ENCODE results near the gene EVL. TPM values are rescaled to one million over a fixed set of nuclear protein-coding genes. Genes with fewer than 3 reads are reported as not detected.

The EVL gene
- total RNA-seq, 1 donor from 2014 or later: 159 TPM

- Mint-ChIP-seq H3K4me3 (no peak overlapping the region), H3K27me3 (no peaks in the 10 kb centered on the region), H3K9me3 (no peaks in the 10 kb centered on the region), H3K27ac (no peak overlapping the region), H3K4me1 (ENCODE audit: unreplicated experiment) (no peaks in the 10 kb centered on the region), H3K36me3 (peaks cover 25% of the 10 kb centered on the region)
- TF ChIP-seq CTCF (conservative IDR thresholded peaks at IDR 0.05): no peak
- DNase-seq (ENCODE audit: extremely low spot score, unreplicated experiment): no peak
Measured at GRCh38 chr14:100098171-100098570, 32.9 kb downstream of the EVL start.

GRCh38 chr14:100100032-100100703, 34.9 kb downstream of the EVL start:
- H3K4me3 Mint-ChIP-seq: no peak overlapping the region
- peaks cover 28% of the 10 kb centered on the region for H3K36me3 Mint-ChIP-seq
- peaks cover 12% of the 10 kb centered on the region for H3K4me1 Mint-ChIP-seq (ENCODE audit: unreplicated experiment)
- H3K27ac Mint-ChIP-seq: no peak overlapping the region
- no peak for TF ChIP-seq CTCF (conservative IDR thresholded peaks at IDR 0.05)
- no peak for DNase-seq (ENCODE audit: extremely low spot score, unreplicated experiment)
- H3K9me3 Mint-ChIP-seq: no peaks in the 10 kb centered on the region
- no peaks in the 10 kb centered on the region for H3K27me3 Mint-ChIP-seq

- no peak for TF ChIP-seq CTCF (conservative IDR thresholded peaks at IDR 0.05)
- no peaks in the 10 kb centered on the region for H3K9me3 Mint-ChIP-seq
- H3K27me3 Mint-ChIP-seq: no peaks in the 10 kb centered on the region
- H3K4me3 Mint-ChIP-seq: no peak overlapping the region
- peaks cover 12% of the 10 kb centered on the region for H3K4me1 Mint-ChIP-seq (ENCODE audit: unreplicated experiment)
- peaks cover 29% of the 10 kb centered on the region for H3K36me3 Mint-ChIP-seq
- no peak overlapping the region for H3K27ac Mint-ChIP-seq
- DNase-seq (ENCODE audit: extremely low spot score, unreplicated experiment): no peak
Measured at GRCh38 chr14:100102156-100102785, 37.0 kb downstream of the EVL start.

- Mint-ChIP-seq H3K9me3 (no peaks in the 10 kb centered on the region), H3K4me3 (no peak overlapping the region), H3K27ac (no peak overlapping the region), H3K27me3 (no peaks in the 10 kb centered on the region), H3K4me1 (ENCODE audit: unreplicated experiment) (peaks cover 21% of the 10 kb centered on the region), H3K36me3 (peaks cover 19% of the 10 kb centered on the region)
- no peak for TF ChIP-seq CTCF (conservative IDR thresholded peaks at IDR 0.05)
- DNase-seq (ENCODE audit: extremely low spot score, unreplicated experiment): no peak
Measured at GRCh38 chr14:100103250-100104005, 38.2 kb downstream of the EVL start.

- Mint-ChIP-seq H3K36me3 (peaks cover 14% of the 10 kb centered on the region), H3K27ac (no peak overlapping the region), H3K9me3 (no peaks in the 10 kb centered on the region), H3K27me3 (no peaks in the 10 kb centered on the region), H3K4me1 (ENCODE audit: unreplicated experiment) (peaks cover 27% of the 10 kb centered on the region), H3K4me3 (no peak overlapping the region)
- no peak for TF ChIP-seq CTCF (conservative IDR thresholded peaks at IDR 0.05)
- DNase-seq (ENCODE audit: extremely low spot score, unreplicated experiment): no peak
Measured at GRCh38 chr14:100104006-100104352, 38.8 kb downstream of the EVL start.

All from type B pancreatic cell (in vitro differentiated cells).